Retinal pigment epithelial cell (primary cell): Measurements from ENCODE around the gene SGMS1.

ENCODE experiments used
- DNase-seq: peaks from one replicate; pipeline ENCODE4 v3.0.0-alpha.2; 2010; ENCODE audit warnings: low read depth
- H3K4me3 ChIP-seq: 2 replicates; pipeline ENCODE4 v1.5.1; 2011; ENCODE audit warnings: mild to moderate bottlenecking, low read length, control low read depth, moderate library complexity
- TF ChIP-seq, protein P1 (sequence below): conservative IDR thresholded peaks from 2 replicates; pipeline ENCODE4 v1.5.1; 2011; ENCODE audit warnings: low read depth, low read length, control low read depth, inconsistent platforms

SGMS1 gene

DNA sequence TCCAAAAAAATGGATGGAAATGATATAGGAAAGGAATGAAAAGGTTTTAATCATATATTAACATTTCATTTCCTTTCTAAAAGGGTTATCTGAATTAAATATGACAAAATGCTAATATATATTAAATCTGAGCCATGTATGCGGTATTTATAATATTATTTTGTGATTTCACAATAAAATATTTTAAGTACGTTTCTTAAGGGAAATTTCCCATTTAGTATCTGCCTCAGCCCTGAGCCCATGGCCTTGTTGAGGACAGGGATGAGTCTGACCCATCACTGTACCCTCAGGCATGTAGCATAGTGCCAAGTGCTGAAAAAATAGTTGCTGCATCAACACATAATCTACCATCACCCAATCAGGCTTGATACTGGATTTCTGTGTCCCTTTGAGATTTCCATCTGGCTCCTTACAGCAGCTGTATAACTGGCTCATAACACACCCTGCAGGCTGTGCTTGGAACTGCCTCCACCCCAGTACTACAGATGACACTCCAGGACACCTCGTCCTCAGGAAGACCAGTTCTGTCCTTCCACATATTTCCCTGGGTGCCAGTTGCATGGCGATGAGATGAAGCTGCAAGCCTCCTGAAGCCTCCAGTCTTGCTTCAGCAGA lies 313.1 kb downstream of the SGMS1 start:
- H3K4me3 ChIP-seq = no peak overlapping the region
- TF ChIP-seq, protein P1, sequence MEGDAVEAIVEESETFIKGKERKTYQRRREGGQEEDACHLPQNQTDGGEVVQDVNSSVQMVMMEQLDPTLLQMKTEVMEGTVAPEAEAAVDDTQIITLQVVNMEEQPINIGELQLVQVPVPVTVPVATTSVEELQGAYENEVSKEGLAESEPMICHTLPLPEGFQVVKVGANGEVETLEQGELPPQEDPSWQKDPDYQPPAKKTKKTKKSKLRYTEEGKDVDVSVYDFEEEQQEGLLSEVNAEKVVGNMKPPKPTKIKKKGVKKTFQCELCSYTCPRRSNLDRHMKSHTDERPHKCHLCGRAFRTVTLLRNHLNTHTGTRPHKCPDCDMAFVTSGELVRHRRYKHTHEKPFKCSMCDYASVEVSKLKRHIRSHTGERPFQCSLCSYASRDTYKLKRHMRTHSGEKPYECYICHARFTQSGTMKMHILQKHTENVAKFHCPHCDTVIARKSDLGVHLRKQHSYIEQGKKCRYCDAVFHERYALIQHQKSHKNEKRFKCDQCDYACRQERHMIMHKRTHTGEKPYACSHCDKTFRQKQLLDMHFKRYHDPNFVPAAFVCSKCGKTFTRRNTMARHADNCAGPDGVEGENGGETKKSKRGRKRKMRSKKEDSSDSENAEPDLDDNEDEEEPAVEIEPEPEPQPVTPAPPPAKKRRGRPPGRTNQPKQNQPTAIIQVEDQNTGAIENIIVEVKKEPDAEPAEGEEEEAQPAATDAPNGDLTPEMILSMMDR = peak; percentile 49
- no peak for DNase-seq

DNA sequence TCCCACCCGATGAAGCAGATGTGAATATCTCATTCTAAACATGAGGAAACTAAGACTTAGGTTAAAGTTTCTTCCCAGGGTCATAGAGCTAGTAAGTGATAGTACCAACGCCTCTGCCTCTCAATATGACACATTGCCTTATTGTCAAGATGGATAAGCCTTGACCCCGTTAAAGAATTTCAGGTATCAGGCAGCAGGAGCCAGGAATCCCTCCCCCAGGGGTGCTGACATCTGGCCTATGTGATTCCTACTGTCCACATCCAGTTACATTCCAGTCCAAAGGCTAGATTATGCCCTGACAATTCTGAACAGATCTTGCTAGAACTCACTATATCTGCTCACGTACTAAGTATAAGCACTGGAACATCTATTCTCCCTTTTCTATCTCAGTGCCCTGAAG lies 314.4 kb downstream of the SGMS1 start:
- no peak for DNase-seq
- TF ChIP-seq, protein P1 = no peak
- no peak overlapping the region for H3K4me3 ChIP-seq

DNA sequence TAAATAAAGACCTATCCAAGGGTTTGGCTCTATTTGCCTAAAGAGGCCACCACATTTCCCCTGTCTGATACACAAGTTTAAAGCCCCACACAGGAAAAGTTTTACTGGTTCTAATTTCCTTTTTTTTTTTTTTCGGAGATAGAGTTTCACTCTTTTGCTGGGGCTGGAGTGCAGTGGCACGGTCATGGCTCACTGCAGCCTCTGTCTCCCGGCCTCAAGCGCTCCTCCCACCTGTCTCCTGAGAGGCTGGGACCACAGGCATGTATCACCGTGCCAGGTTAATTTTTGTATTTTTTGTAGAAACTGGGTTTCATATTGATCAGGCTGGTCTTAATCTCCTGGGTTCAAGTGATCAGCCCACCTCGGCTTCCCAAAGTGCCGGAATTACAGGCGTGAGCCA lies 319.1 kb downstream of the SGMS1 start:
- DNase-seq = no peak
- no peak overlapping the region for H3K4me3 ChIP-seq
- TF ChIP-seq, protein P1 = no peak

DNA sequence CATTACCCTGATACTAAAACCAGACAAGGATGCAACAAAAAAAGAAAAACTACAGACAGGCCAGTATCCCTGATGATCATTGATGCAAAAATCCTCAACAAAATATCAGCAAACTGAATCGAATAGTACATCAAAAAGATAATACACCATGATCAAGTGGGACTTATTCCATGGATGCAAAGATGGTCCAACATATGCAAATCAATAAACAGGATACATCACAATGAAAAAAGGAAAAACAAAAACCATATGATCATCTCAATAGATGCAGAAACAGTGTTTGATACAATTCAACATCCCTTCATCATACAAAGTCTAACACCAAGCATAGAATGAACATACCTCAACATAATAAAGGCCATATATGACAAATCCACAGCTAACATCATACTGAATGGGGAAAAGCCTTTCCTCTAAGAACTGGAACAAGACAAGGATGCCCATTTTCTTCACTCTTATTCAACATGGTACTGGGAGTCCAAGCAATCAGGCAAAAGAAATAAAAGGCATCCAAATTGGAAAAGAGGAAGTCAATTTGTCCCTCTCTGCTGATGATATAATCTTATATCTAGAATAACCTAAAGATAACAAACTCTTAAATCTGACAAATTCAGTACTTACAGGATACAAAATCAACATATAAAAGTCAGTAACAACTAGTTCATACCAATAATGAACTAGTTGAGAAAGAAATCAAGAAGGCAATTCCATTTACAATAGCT lies 323.6 kb downstream of the SGMS1 start:
- no peak overlapping the region for H3K4me3 ChIP-seq
- no peak for DNase-seq
- TF ChIP-seq, protein P1 = no peak

DNA sequence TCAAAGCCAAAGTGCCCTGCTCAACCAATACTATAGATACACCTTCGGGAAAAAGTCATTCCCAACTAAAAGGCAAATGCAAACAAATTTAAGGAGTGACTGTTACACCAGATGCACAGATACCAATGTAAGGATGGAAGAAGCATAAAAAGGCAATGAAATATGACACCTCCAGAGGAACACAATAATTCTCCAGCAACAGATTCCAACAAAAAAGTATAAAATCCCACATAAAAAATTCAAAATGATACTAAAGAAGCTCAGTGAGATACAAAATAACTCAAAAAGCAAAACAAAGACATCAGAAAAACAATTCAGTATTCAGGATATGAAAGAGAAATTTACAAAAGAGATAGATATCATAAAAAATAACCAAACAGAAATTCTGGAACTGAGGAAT lies 328.4 kb downstream of the SGMS1 start:
- no peak overlapping the region for H3K4me3 ChIP-seq
- TF ChIP-seq, protein P1 = no peak
- no peak for DNase-seq

DNA sequence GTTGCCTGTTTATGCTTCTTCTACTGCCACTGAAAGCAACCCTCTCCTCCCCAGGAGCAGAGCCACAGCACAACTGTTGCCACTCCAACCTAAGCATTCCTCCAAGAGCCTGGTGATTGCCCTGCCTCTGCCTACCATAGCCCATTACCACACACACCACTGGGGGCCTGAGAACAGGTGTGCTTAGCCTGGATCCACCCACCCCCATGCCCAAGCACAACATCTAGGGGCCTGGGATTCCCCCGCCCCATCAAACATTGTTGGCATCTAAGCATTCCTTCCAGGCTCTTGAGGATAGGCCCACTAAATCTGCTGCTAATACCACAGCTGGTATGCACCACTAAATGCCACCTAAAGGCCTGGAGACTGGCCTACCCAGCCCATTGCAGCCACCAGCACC lies 329.2 kb downstream of the SGMS1 start:
- DNase-seq = no peak
- TF ChIP-seq, protein P1 = no peak
- H3K4me3 ChIP-seq = no peak overlapping the region
